ENCODE results near the gene XKR7. TPM values are rescaled to one million over a fixed set of nuclear protein-coding genes. Genes with fewer than 3 reads are reported as not detected.

XKR7 gene
- total and polyA plus RNA-seq, 2 donors (not counting 3 experiments of a cell fraction or from before 2014, with no cell fraction given), result 0.04 TPM; not detected in 1

- Histone ChIP-seq H3K4me1 (ENCODE audit: control insufficient read depth, extremely low read depth, insufficient read depth, low read length) (peaks cover 6% of the 10 kb centered on the region), H3K9me3 (replicated peaks; ENCODE audit: control insufficient read depth, insufficient read depth, low read length) (no peaks in the 10 kb centered on the region), H3K4me3 (replicated peaks in 1 of 3; ENCODE audit: insufficient read depth in 1 of 3, low read depth in 1 of 3, low read length in 3 of 3) (no peak overlapping the region), H3K79me2 (ENCODE audit: control insufficient read depth, insufficient read depth, low read length) (no peaks in the 10 kb centered on the region), H3K9ac (replicated peaks; ENCODE audit: extremely low read depth, insufficient read depth, low read length) (no peak overlapping the region), H3K4me2 (ENCODE audit: insufficient read depth, low read length) (no peak overlapping the region), H3K36me3 (ENCODE audit: control insufficient read depth in 2 of 2, extremely low read depth in 1 of 2, insufficient read depth in 2 of 2, low read length in 2 of 2) (no peaks in the 10 kb centered on the region), H3K27me3 (ENCODE audit: control insufficient read depth in 2 of 2, insufficient read depth in 2 of 2, low read length in 2 of 2) (no peaks in the 10 kb centered on the region), H3K27ac (ENCODE audit: insufficient read depth, low read depth, low read length) (no peak overlapping the region), H2AFZ (ENCODE audit: low read depth, low read length) (no peak overlapping the region), H3K9me1 (replicated peaks; ENCODE audit: control insufficient read depth, extremely low read depth, insufficient read depth, low read length) (no peaks in the 10 kb centered on the region), H4K20me1 (replicated peaks; ENCODE audit: control insufficient read depth, extremely low read depth, insufficient read depth, low read length) (no peaks in the 10 kb centered on the region)
- POLR2A ChIA-PET, result no interaction called here
- no peak for FAIRE-seq
- intact Hi-C loops (cut with micrococcal nuclease) (loop anchor here (1.0 kb wide), 2 partner anchors 9 to 65 kb away; partner anchors contain the start of gene PDRG1), dilution Hi-C loops (cut with MboI; ENCODE audit: extremely low pct_ligation_motif_present, low sequenced_read_pairs) (no loop called here)
- DNase-seq (ENCODE audit: low read depth, low spot score), result no peak
- BruUV-seq (replicated peaks), result no TSS peak
- TF ChIP-seq MYC (IDR thresholded peaks at IDR 0.05; ENCODE audit: low read depth, low read length) (no peak), CTCF (IDR thresholded peaks at IDR 0.05; ENCODE audit: extremely low read depth in 1 of 2, insufficient read depth in 1 of 2, low read depth in 1 of 2, low read length in 2 of 2) (peak in 1 of 2 donors; percentile 2)
- CTCF ChIA-PET, result interaction anchor here (0.9 to 2.0 kb wide), 7 partner anchors 8 to 65 kb away, joined by 3 to 10 read pairs (median 4); partner anchors contain the start of gene PDRG1
Measured at GRCh38 chr20:32017711-32018251, 49.8 kb downstream of the XKR7 start.
